Fibroblast of skin of right biceps (primary cell): Measurements from ENCODE around the gene GARRE1.
"Not testable (repeated sequence)": the region's sequence is repeated elsewhere in the genome, so short reads cannot be mapped to it uniquely, and the experiment has no call there.

Experiments used
- DNase-seq: peaks from one replicate; pipeline ENCODE4 v3.0.0-alpha.2; 2013

Gene GARRE1, protein sequence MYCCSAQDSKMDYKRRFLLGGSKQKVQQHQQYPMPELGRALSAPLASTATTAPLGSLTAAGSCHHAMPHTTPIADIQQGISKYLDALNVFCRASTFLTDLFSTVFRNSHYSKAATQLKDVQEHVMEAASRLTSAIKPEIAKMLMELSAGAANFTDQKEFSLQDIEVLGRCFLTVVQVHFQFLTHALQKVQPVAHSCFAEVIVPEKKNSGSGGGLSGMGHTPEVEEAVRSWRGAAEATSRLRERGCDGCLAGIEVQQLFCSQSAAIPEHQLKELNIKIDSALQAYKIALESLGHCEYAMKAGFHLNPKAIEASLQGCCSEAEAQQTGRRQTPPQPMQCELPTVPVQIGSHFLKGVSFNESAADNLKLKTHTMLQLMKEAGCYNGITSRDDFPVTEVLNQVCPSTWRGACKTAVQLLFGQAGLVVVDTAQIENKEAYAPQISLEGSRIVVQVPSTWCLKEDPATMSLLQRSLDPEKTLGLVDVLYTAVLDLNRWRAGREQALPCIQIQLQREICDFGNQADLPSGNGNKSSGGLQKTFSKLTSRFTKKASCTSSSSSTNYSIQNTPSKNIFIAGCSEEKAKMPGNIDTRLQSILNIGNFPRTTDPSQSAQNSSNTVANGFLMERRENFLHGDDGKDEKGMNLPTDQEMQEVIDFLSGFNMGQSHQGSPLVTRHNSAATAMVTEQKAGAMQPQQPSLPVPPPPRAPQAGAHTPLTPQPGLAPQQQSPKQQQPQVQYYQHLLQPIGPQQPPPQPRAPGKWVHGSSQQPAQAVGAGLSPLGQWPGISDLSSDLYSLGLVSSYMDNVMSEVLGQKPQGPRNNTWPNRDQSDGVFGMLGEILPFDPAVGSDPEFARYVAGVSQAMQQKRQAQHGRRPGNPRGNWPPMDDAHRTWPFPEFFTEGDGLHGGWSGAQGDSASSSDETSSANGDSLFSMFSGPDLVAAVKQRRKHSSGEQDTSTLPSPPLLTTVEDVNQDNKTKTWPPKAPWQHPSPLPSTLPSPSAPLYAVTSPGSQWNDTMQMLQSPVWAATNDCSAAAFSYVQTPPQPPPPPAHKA (N-terminal part only)

DNA sequence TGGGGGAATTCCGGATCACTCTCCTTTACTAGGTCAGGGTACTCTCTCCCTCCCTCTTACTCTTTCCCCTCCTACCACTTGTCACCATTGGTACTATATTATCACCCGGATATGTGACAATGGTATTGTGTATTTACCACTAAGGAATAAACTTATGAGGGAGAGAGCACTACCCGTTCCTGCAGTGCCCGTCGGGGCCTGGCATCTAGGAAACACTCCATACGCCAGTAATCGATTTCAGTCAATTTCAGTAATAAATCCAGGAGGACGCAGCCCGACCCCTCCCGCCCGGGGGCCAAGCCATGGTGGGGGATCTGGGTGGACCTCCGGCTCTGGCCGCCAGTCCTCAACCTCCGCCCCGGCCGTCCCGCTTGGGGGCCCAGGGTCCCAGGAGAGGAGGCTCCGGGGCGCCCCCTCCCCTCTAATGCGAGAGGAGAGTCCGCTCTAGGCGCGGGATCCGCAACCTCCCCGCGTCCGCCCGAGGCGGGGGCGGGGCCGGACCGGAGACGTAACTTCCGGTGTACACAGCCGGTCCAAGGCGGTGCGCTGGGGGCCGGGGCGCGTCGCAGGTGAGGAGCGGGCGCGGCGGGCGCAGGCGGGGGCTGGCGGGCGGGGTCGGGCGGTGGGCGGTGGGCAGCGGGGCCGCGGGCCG lies at the start of gene GARRE1:
Gene GARRE1 (plus strand): TSS at position 509 of the 652 bp plus-strand sequence. CDS start 45,920 bp downstream, outside the sequence.
- DNase-seq: peak; percentile 70

- DNase-seq: not testable (repeated sequence)
These were observed 49.0 kb upstream of the GARRE1 start for GRCh38 chr19:34205324-34205723.

GRCh38 chr19:34208291-34208884 lies 46.0 kb upstream of the GARRE1 start:
- no peak for DNase-seq

- no peak for DNase-seq
These were observed 44.6 kb upstream of the GARRE1 start for GRCh38 chr19:34209726-34210125.

GRCh38 chr19:34213283-34213682 lies 41.1 kb upstream of the GARRE1 start:
- DNase-seq: no peak

- DNase-seq: no peak
These were observed 40.3 kb upstream of the GARRE1 start for GRCh38 chr19:34214040-34214439.

GRCh38 chr19:34215006-34215665 lies 39.2 kb upstream of the GARRE1 start:
- no peak for DNase-seq

DNA sequence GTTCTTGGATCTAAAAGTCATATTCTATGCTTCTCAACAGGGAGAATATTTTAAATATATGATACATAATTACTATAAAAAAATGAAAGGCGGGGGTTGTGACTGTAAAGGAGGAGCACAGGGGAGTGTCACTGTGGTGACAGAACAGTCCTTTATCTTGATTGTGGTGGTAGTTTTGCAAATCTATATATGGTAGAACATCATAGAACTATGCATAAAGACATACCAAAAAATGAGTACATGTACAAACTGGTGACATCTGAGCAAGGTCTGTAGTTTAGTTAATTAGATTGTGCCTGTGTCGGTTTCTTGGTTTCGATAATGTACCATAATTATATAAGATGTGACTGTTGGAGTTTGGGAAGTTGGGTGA lies 38.7 kb upstream of the GARRE1 start:
- DNase-seq: no peak

DNA sequence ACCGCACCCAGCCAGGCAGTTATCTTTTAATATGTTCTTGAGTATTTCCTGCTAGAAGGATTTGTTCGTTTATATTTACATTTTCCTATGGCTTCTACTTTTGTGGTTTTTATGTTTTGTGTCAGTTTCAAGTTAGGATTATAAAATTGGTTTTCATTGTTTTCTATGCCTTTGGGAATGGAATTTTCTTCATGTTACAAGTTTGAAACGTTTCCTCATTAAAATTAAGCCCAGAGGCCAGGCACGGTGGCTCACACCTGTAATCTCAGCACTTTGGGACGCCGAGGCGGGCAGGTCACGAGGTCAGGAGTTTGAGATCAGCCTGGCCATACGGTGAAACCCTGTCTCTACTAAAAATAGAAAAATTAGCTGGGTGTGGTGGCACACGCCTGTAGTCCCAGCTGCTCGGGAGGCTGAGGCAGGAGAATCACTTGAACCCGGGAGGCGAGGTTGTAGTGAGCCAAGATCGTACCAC lies 37.6 kb upstream of the GARRE1 start:
- DNase-seq: not testable (repeated sequence)

DNA sequence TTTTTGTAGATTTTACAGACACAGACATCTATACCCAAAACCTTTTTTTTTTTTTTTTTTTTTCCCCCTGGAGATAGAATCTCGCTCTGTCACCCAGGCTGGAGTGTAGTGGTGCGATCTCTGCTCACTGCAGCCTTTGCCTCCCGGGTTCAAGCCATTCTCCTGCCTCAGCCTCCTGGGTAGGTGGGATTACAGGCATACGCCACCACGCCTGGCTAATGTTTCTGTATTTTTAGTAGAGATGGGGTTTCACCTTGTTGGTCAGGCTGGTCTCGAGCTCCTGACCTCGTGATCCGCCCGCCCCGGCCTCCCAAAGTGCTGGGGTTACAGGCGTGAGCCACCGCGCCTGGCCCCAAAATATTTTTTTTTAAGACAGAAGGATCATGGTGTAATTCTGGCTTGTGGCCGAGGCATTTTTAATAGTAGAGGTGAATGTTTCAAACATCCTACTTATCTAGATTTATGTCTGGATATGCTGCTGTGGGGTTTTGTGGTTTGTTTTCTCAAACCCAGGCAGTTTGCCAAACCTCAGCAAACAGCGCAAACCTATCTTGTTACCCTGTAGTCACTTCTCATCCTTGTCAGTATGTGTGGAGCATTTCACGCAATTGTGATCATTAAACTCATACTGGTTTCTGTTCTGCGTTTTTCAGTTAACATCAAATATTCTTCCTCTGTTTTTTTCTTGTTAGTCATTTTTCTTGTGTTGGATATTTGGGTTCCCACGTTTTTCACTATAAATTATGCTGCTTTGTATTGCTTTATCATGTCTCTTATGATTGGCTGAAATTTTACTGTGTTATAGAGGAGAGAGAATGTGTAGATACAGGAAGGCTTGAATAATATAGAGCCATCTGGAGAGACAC lies 36.2 kb upstream of the GARRE1 start:
- peak; percentile 99 for DNase-seq

GRCh38 chr19:34218818-34219164 lies 35.6 kb upstream of the GARRE1 start:
- DNase-seq: no peak

GRCh38 chr19:34220472-34221063 lies 33.8 kb upstream of the GARRE1 start:
- peak; percentile 72 for DNase-seq

- DNase-seq: no peak
These were observed 32.0 kb upstream of the GARRE1 start for GRCh38 chr19:34222386-34222785.

DNA sequence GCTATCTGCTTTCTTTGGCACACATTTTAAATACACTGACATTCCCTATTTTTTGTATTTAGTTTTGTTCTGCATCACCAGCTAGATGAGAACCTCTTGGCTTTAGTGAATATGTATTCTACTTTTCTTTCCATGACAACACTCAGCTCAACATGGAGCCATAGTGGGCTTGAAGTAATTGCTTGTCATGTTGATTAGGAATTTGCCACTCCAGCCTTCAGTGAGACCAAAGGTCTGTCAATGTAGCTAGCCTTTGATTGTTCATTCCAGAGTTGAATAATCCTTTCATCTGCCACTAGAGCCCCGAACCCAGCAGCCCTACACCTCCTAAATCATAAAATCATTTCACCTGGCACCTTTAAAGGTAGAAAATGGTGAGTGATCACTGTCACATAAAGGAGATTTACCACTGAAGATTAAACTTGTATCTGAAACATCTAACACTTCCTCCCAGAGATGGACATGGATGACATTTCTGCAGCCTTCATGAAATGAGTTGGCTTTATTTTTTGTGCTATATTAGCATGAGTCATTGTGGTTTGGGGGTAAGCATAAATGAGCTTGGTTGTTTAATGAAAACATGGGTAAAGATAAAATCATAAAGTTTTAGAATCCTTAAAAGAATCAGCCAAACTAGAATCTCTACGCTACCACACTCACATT lies 29.2 kb upstream of the GARRE1 start:
- DNase-seq: peak; percentile 63

- no peak for DNase-seq
These were observed 28.7 kb upstream of the GARRE1 start for GRCh38 chr19:34225659-34226015.

DNA sequence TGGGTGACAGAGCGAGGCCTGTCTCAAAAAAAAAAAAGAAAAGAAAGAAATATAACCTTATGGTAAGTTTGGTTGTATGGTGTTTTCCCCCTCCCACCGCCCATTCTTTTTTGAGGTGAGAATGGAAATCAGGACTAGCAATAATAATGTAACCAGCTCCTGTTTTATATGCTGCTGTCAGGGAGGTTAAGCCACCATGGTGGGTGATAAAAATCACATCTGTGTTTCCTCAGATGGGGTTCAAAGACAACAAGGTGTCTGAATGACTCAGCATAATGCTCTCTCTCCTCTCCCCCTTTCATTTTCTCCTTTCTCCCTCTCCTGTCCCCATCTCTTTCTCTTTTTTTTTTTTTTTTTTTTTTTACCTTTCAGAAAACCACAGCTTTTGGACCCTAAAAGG lies 28.3 kb upstream of the GARRE1 start:
- DNase-seq: no peak

DNA sequence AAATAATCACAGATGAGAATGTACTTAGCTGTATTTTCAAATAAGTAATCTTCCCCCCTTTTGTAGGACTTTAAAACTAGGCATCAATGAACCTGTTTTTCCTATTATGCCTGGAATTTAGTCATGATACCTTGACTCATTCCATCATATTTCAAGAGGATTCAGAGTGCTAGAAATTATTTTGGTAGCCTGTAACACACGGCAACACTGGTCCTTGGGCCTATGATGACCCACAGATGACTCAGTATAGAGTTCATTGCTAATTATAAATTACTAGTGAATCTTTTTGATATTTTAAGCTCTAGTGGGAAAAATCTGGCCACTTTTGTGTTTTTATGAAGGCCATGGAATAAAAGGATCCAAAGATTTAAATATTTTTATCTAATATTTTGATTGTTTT lies 26.0 kb upstream of the GARRE1 start:
- DNase-seq: peak; percentile 34

GRCh38 chr19:34228762-34229161 lies 25.6 kb upstream of the GARRE1 start:
- no peak for DNase-seq

GRCh38 chr19:34229721-34230120 lies 24.6 kb upstream of the GARRE1 start:
- no peak for DNase-seq

- DNase-seq: no peak
These were observed 23.5 kb upstream of the GARRE1 start for GRCh38 chr19:34230820-34231219.
